Measurements from ENCODE around the gene POLR2F. TPM values are rescaled to one million over a fixed set of nuclear protein-coding genes. Genes with fewer than 3 reads are reported as not detected.
"Not testable (repeated sequence)": the region's sequence is repeated elsewhere in the genome, so short reads cannot be mapped to it uniquely, and the experiment has no call there.

POLR2F gene
- total RNA-seq, 1 experiment from 2014 or later: 141 TPM

DNA sequence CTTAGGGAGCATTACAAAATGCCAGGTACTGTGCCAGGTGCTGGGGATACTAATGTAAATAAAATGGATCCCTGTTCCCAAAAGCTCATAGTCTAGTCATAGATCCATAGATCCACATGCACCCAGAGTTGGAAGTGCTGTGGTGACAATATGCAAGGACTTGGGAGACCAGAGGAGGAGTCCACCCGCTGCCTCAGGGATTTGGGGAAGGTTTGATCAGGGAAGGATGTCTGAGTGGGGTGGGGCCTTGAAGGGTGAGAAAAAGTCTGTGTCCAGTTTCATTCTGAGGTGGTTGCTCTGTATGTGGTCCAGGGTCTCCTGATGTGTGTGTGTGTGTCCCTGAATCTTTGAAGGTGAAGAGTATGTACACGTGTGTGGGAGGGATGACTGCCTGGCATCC lies 21.7 kb downstream of the POLR2F start:
- no peaks in the 10 kb centered on the region for H3K27me3 ChIP-seq (ENCODE audit: insufficient read depth, low read length)
- Mint-ChIP-seq H3K36me3 (ENCODE audit: insufficient read depth in 1 of 3, low read depth in 3 of 3) (peaks cover 0 to 35% (median 19%) of the 10 kb centered on the region in 3 experiments; a peak in 6 of 7 replicates), H3K27ac (peak overlapping the region in 2 of 3 experiments; percentile 18 to 47; a peak in 1 of 7 replicates), H3K9me3 (no peaks in the 10 kb centered on the region), H3K4me1 (peaks cover 28 to 45% of the 10 kb centered on the region in 2 experiments), H3K27me3 (ENCODE audit: low read depth) (no peaks in the 10 kb centered on the region; the same call in 1 of the 2 replicates), H3K4me3 (no peak overlapping the region)
- H3K23me2 ChIP-seq (ENCODE audit: insufficient read length, low read depth, low read length, poor library complexity, severe bottlenecking): no peaks in the 10 kb centered on the region
- no peak overlapping the region for H3K23ac ChIP-seq (ENCODE audit: insufficient read length, low read depth, low read length)
- H3K4me1 ChIP-seq (ENCODE audit: insufficient read depth, low read length): no peaks in the 10 kb centered on the region; the same call in 1 of the 2 replicates
- no peaks in the 10 kb centered on the region for H3K9me3 ChIP-seq (ENCODE audit: control insufficient read depth, low read depth, low read length)
- DNase-seq: no peak
- no peak overlapping the region for H2BK5ac ChIP-seq (ENCODE audit: insufficient read length, low read length)
- no peak overlapping the region for H2BK15ac ChIP-seq (ENCODE audit: low read depth, low read length)
- no peak overlapping the region for H4K91ac ChIP-seq (ENCODE audit: insufficient read length, low read depth, low read length)
- H2BK120ac ChIP-seq (ENCODE audit: low read depth, low read length, poor library complexity, severe bottlenecking): no peak overlapping the region
- H3K18ac ChIP-seq (ENCODE audit: insufficient read length, low read depth, low read length): no peak overlapping the region
- no CpG with 5 or more reads among the region's 2 CpGs for WGBS (ENCODE audit: extremely low coverage, insufficient read length, low lambda C conversion rate)
- no peak overlapping the region for H3K9ac ChIP-seq (ENCODE audit: extremely low read depth, insufficient read length, low read length)
- H3K79me2 ChIP-seq (ENCODE audit: insufficient read depth, low read length): no peaks in the 10 kb centered on the region
- H2AK5ac ChIP-seq (ENCODE audit: insufficient read length, low read length): no peak overlapping the region
- no peaks in the 10 kb centered on the region for H3K79me1 ChIP-seq (ENCODE audit: insufficient read depth, low read depth, low read length, poor library complexity, severe bottlenecking)
- H3K14ac ChIP-seq (ENCODE audit: insufficient read depth, low read length): no peak overlapping the region
- H2BK12ac ChIP-seq (ENCODE audit: insufficient read length, low read depth, low read length): no peak overlapping the region
- H2AFZ ChIP-seq (ENCODE audit: low read length): no peak overlapping the region
- TF ChIP-seq, protein P1, sequence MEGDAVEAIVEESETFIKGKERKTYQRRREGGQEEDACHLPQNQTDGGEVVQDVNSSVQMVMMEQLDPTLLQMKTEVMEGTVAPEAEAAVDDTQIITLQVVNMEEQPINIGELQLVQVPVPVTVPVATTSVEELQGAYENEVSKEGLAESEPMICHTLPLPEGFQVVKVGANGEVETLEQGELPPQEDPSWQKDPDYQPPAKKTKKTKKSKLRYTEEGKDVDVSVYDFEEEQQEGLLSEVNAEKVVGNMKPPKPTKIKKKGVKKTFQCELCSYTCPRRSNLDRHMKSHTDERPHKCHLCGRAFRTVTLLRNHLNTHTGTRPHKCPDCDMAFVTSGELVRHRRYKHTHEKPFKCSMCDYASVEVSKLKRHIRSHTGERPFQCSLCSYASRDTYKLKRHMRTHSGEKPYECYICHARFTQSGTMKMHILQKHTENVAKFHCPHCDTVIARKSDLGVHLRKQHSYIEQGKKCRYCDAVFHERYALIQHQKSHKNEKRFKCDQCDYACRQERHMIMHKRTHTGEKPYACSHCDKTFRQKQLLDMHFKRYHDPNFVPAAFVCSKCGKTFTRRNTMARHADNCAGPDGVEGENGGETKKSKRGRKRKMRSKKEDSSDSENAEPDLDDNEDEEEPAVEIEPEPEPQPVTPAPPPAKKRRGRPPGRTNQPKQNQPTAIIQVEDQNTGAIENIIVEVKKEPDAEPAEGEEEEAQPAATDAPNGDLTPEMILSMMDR (conservative IDR thresholded peaks at IDR 0.05): no peak
- H3K56ac ChIP-seq (ENCODE audit: insufficient read length, low read depth, low read length): no peak overlapping the region
- H4K20me1 ChIP-seq (ENCODE audit: control insufficient read depth, insufficient read depth, insufficient read length): peaks cover 3% of the 10 kb centered on the region
- no peak overlapping the region for H2BK20ac ChIP-seq (ENCODE audit: low read depth, low read length, poor library complexity, severe bottlenecking)
- H3T11ph ChIP-seq (ENCODE audit: low read length): no peak overlapping the region
- no peak overlapping the region for H4K5ac ChIP-seq (ENCODE audit: insufficient read length, low read depth, low read length)
- H3K4me2 ChIP-seq (ENCODE audit: insufficient read depth, insufficient read length, low read length): no peak overlapping the region
- no peak overlapping the region for H3K4ac ChIP-seq (ENCODE audit: low read depth, low read length)
- no peak overlapping the region for H4K8ac ChIP-seq (replicated peaks; ENCODE audit: insufficient read length, low read depth, low read length)
- H3K27ac ChIP-seq (ENCODE audit: insufficient read length, low read depth, low read length): no peak overlapping the region

DNA sequence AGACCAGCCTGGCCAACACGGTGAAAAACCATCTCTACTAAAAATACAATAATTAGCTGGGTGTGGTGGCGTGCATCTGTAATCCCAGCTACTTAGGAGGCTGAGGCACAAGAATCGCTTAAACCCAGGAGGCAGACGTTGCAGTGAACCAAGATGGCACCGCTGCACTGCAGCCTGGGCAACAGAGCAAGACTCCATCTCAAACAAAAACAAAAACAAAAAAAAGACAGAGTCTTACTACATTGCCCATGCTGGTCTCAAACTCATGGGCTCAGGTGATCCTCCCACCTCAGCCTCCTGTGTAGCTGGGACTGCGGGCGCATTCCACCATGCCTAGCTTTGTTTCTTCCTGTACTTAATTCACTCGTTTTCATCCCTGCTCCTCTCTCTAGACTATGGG lies 22.5 kb downstream of the POLR2F start:
- not testable (repeated sequence) for H4K91ac ChIP-seq (ENCODE audit: insufficient read length, low read depth, low read length); H3K18ac ChIP-seq (ENCODE audit: insufficient read length, low read depth, low read length); H3T11ph ChIP-seq (ENCODE audit: low read length); H2AK5ac ChIP-seq (ENCODE audit: insufficient read length, low read length); H3K56ac ChIP-seq (ENCODE audit: insufficient read length, low read depth, low read length); DNase-seq; H4K8ac ChIP-seq (replicated peaks; ENCODE audit: insufficient read length, low read depth, low read length); H4K5ac ChIP-seq (ENCODE audit: insufficient read length, low read depth, low read length); H3K23me2 ChIP-seq (ENCODE audit: insufficient read length, low read depth, low read length, poor library complexity, severe bottlenecking); H2BK120ac ChIP-seq (ENCODE audit: low read depth, low read length, poor library complexity, severe bottlenecking); H3K9ac ChIP-seq (ENCODE audit: extremely low read depth, insufficient read length, low read length); H3K23ac ChIP-seq (ENCODE audit: insufficient read length, low read depth, low read length); H3K4ac ChIP-seq (ENCODE audit: low read depth, low read length); H3K4me1 ChIP-seq (ENCODE audit: insufficient read depth, low read length); H2BK20ac ChIP-seq (ENCODE audit: low read depth, low read length, poor library complexity, severe bottlenecking); H3K27ac Mint-ChIP-seq; H3K27me3 ChIP-seq (ENCODE audit: insufficient read depth, low read length); H3K27me3 Mint-ChIP-seq (ENCODE audit: low read depth); H3K4me3 Mint-ChIP-seq; H2BK5ac ChIP-seq (ENCODE audit: insufficient read length, low read length); H3K27ac ChIP-seq (ENCODE audit: insufficient read length, low read depth, low read length); H3K14ac ChIP-seq (ENCODE audit: insufficient read depth, low read length); H3K79me1 ChIP-seq (ENCODE audit: insufficient read depth, low read depth, low read length, poor library complexity, severe bottlenecking); H2AFZ ChIP-seq (ENCODE audit: low read length); H3K9me3 ChIP-seq (ENCODE audit: control insufficient read depth, low read depth, low read length); H2BK15ac ChIP-seq (ENCODE audit: low read depth, low read length); H3K79me2 ChIP-seq (ENCODE audit: insufficient read depth, low read length); H4K20me1 ChIP-seq (ENCODE audit: control insufficient read depth, insufficient read depth, insufficient read length); H3K9me3 Mint-ChIP-seq; H2BK12ac ChIP-seq (ENCODE audit: insufficient read length, low read depth, low read length); H3K4me2 ChIP-seq (ENCODE audit: insufficient read depth, insufficient read length, low read length)
- Mint-ChIP-seq H3K36me3 (ENCODE audit: insufficient read depth in 1 of 3, low read depth in 3 of 3) (peaks cover 0 to 35% (median 19%) of the 10 kb centered on the region in 3 experiments; a peak in 6 of 7 replicates), H3K4me1 (peaks cover 27 to 45% of the 10 kb centered on the region in 2 experiments)
- no CpG with 5 or more reads among the region's 8 CpGs for WGBS (ENCODE audit: extremely low coverage, insufficient read length, low lambda C conversion rate)

Data from H9 (cell line).